SK-N-SH (cell line): ENCODE data around the gene CD300LF. TPM values are rescaled to one million over a fixed set of nuclear protein-coding genes. Genes with fewer than 3 reads are reported as not detected.

Experiments
- CTCF ChIA-PET: fragments of 300-600, 350-600 bp; formaldehyde crosslinking; extraction: SDS; loops from one replicate; lab custom pipeline; 2021; lab: Yijun Ruan, JAX
- POLR2A ChIA-PET: fragments of 350-600 bp; sonication (Branson Sonifier 250); formaldehyde crosslinking; extraction: SDS; loops from one replicate; lab custom pipeline; 2020; ENCODE audit warnings: antibody characterized with exemption, inconsistent platforms; lab: Yijun Ruan, JAX
- DNase-seq: peaks from one replicate; pipeline ENCODE4 v3.0.0; 2012
- H2AFZ ChIP-seq: fragments of 200-600 bp; sonication (generic); 2 replicates; pipeline ENCODE4 v1.8.1; 2016; ENCODE audit warnings: antibody characterized with exemption, mild to moderate bottlenecking, low read depth
- H3F3A ChIP-seq: fragments of 200-600 bp; sonication (generic); replicated peaks from 2 replicates; pipeline ENCODE3; 2016; ENCODE audit warnings: antibody characterized with exemption, mild to moderate bottlenecking; ENCODE audit not compliant: insufficient read depth
- H3K27ac ChIP-seq, 2 experiments: fragments of 200-500 bp in 1 of 2; fragments of 200-600 bp in 1 of 2; sonication (Bioruptor generic) in 1 of 2; sonication (generic), shearing (Covaris generic) in 1 of 2; 2 replicates each; pipeline versions ENCODE4 v1.5.1 to v1.6.1; 2014 to 2016; ENCODE audit warnings: low read depth in 2 of 2, inconsistent platforms in 1 of 2, low read length in 1 of 2, mild to moderate bottlenecking in 1 of 2, mixed read lengths in 1 of 2
- H3K27me3 ChIP-seq: fragments of 200-600 bp; sonication (generic), shearing (Covaris generic); 2 replicates; pipeline ENCODE4 v1.6.1; 2016; ENCODE audit warnings: mixed run types; ENCODE audit not compliant: insufficient read depth
- H3K36me3 ChIP-seq, 2 experiments: fragments of 200-500 bp in 1 of 2; fragments of 200-600 bp in 1 of 2; sonication (Bioruptor generic) in 1 of 2; sonication (generic) in 1 of 2; replicated peaks in 1 of 2; 2 replicates each; pipeline versions ENCODE3 to v1.5.1; 2014 to 2016; ENCODE audit warnings: low read length in 1 of 2, mild to moderate bottlenecking in 1 of 2; ENCODE audit not compliant: insufficient read depth in 2 of 2, control insufficient read depth in 1 of 2
- H3K4me1 ChIP-seq, 2 experiments: fragments of 200-500 bp in 1 of 2; fragments of 200-600 bp in 1 of 2; sonication (Bioruptor generic) in 1 of 2; sonication (generic), shearing (Covaris generic) in 1 of 2; 2 replicates each; pipeline versions ENCODE4 v1.5.1 to v1.6.1; 2014 to 2016; ENCODE audit warnings: low read depth in 1 of 2, low read length in 1 of 2, mixed run types in 1 of 2; ENCODE audit not compliant: insufficient read depth in 2 of 2, control insufficient read depth in 1 of 2
- H3K4me2 ChIP-seq: fragments of 200-600 bp; sonication (generic), shearing (Covaris generic); 2 replicates; pipeline ENCODE4 v1.6.1; 2017; ENCODE audit warnings: mixed run types
- H3K4me3 ChIP-seq, 2 experiments: fragments of 200-500 bp in 1 of 2; fragments of 200-600 bp in 1 of 2; sonication (Bioruptor generic) in 1 of 2; sonication (generic), shearing (Covaris generic) in 1 of 2; 2 replicates each; pipeline versions ENCODE4 v1.5.1 to v1.8.1; 2014 to 2016; ENCODE audit warnings: low read depth in 2 of 2, inconsistent platforms in 1 of 2, low read length in 1 of 2, mild to moderate bottlenecking in 1 of 2, mixed read lengths in 1 of 2, moderate library complexity in 1 of 2
- H3K79me2 ChIP-seq: fragments of 200-600 bp; sonication (generic); 2 replicates; pipeline ENCODE4 v1.8.1; 2017; ENCODE audit warnings: mild to moderate bottlenecking; ENCODE audit not compliant: insufficient read depth
- H3K9ac ChIP-seq: fragments of 200-600 bp; sonication (generic); 2 replicates; pipeline ENCODE4 v1.6.1; 2017; ENCODE audit warnings: mixed run types
- H3K9me2 ChIP-seq: fragments of 200-600 bp; sonication (generic); 2 replicates; pipeline ENCODE4 v1.6.1; 2017; ENCODE audit warnings: mixed run types
- H3K9me3 ChIP-seq: fragments of 200-600 bp; sonication (generic); 2 replicates; pipeline ENCODE4 v1.6.1; 2017; ENCODE audit warnings: mixed run types, mild to moderate bottlenecking, moderate library complexity
- H4K20me1 ChIP-seq: fragments of 200-600 bp; sonication (generic); 2 replicates; pipeline ENCODE4 v1.6.1; 2017; ENCODE audit warnings: mild to moderate bottlenecking, mixed run types; ENCODE audit not compliant: insufficient read depth
- CHD2 ChIP-seq: fragments of 150-350 bp; IDR thresholded peaks from 2 replicates; pipeline ENCODE4 v1.6.1; 2018; ENCODE audit warnings: low read length; ENCODE audit not compliant: partially characterized antibody
- EZH2phosphoT487 ChIP-seq: fragments of 200-600 bp; sonication (generic); IDR thresholded peaks from 2 replicates; pipeline ENCODE4 v1.6.1; 2017; ENCODE audit warnings: low read depth, mixed run types, mild to moderate bottlenecking, antibody characterized with exemption, moderate library complexity, borderline replicate concordance
- FOSL2 ChIP-seq: IDR thresholded peaks from 2 replicates; pipeline ENCODE4 v1.4.0; 2012; ENCODE audit warnings: low read depth, mild to moderate bottlenecking, moderate library complexity, borderline replicate concordance
- FOXM1 ChIP-seq: IDR thresholded peaks from 2 replicates; pipeline ENCODE4 v1.4.0; 2012; ENCODE audit warnings: low read depth, mild to moderate bottlenecking
- GATA2 ChIP-seq: sonication (generic); formaldehyde crosslinking; IDR thresholded peaks from 2 replicates; pipeline ENCODE4 v1.5.0; 2020; ENCODE audit warnings: mild to moderate bottlenecking, missing genetic modification reagents
- JUND ChIP-seq: IDR thresholded peaks from 2 replicates; pipeline ENCODE4 v1.4.0; 2012
- MEF2A ChIP-seq: IDR thresholded peaks from 2 replicates; pipeline ENCODE4 v1.4.0; 2012; ENCODE audit warnings: low read depth, borderline replicate concordance
- NRF1 ChIP-seq: IDR thresholded peaks from 2 replicates; pipeline ENCODE4 v1.6.1; 2012; ENCODE audit warnings: low read depth, mild to moderate bottlenecking, low read length
- POLR2AphosphoS5 ChIP-seq: IDR thresholded peaks from 2 replicates; pipeline ENCODE4 v1.6.1; 2012; ENCODE audit warnings: low read depth, low read length
- RFX5 ChIP-seq: IDR thresholded peaks from 2 replicates; pipeline ENCODE4 v1.6.1; 2012; ENCODE audit warnings: mild to moderate bottlenecking, improper control_type of control experiment, low read length
- RXRA ChIP-seq: IDR thresholded peaks from 2 replicates; pipeline ENCODE4 v1.4.0; 2012; ENCODE audit warnings: low read depth, mild to moderate bottlenecking, borderline replicate concordance
- SIN3A ChIP-seq: IDR thresholded peaks from 2 replicates; pipeline ENCODE4 v1.6.1; 2012; ENCODE audit warnings: low read depth, mild to moderate bottlenecking, low read length, moderate library complexity, borderline replicate concordance
- SMC3 ChIP-seq: IDR thresholded peaks from 2 replicates; pipeline ENCODE4 v1.6.1; 2012; ENCODE audit warnings: low read depth, low read length, improper control_type of control experiment
- TAF1 ChIP-seq: IDR thresholded peaks from 2 replicates; pipeline ENCODE4 v1.6.1; 2012; ENCODE audit warnings: low read depth, mild to moderate bottlenecking, low read length, moderate library complexity, borderline replicate concordance
- TCF12 ChIP-seq: IDR thresholded peaks from 2 replicates; pipeline ENCODE4 v1.4.0; 2012
- TEAD4 ChIP-seq: IDR thresholded peaks from 2 replicates; pipeline ENCODE4 v1.4.0; 2012; ENCODE audit warnings: mild to moderate bottlenecking, borderline replicate concordance; ENCODE audit not compliant: insufficient read depth
- YY1 ChIP-seq: IDR thresholded peaks from 2 replicates; pipeline ENCODE4 v1.4.0; 2012; ENCODE audit warnings: low read depth, mild to moderate bottlenecking
- WGBS: methylation state at CpG from one replicate; pipeline ENCODE4 v1.1.6; 2017; ENCODE audit warnings: low lambda C conversion rate; 5-methylcytosine and 5-hydroxymethylcytosine counted together
- polyA plus RNA-seq, 3 experiments: library from polyadenylated mRNA; depleted of rRNA; stranded (reverse); fragments of >200 nt; gene quantifications; 2 replicates each; pipeline ENCODE4 v1.2.3, GENCODE V29; 2012
- TF ChIP-seq, protein P1 (sequence below): IDR thresholded peaks from 2 replicates; pipeline ENCODE4 v1.4.0; 2012; ENCODE audit warnings: low read depth, borderline replicate concordance
- TF ChIP-seq, protein P2 (sequence below): fragments of 150-350 bp; IDR thresholded peaks from 2 replicates; pipeline ENCODE4 v1.6.1; 2016; ENCODE audit warnings: mild to moderate bottlenecking, low read depth, low read length
- TF ChIP-seq, protein P3 (sequence below): IDR thresholded peaks from 2 replicates; pipeline ENCODE4 v1.4.0; 2012; ENCODE audit warnings: low read depth
- TF ChIP-seq, protein P4 (sequence below): fragments of 150-350 bp; IDR thresholded peaks from 2 replicates; pipeline ENCODE4 v1.6.1; 2017; ENCODE audit warnings: antibody characterized with exemption, low read length, low read depth, borderline replicate concordance

CD300LF gene
- polyA plus RNA-seq, 1 of the 3 experiments (the other 2 are of a cell fraction) = not detected

DNA sequence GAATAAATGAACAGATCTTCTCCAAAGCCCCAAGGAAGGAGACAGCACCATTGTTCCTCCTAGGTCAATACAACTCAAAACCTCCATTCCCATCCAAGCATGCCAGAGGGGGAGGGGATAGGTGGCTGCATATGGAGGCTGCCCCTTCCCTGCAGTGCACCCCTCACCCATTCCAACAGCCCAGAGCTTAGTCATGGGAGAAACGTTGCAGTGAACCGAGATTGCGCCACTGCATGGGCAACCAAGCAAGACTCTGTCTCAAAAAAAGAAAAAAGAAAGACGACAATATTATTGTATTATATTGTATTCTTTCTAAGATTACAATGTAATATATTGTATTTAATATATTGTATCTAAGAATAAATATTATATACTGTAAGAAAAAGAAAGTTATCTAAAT lies 52.8 kb downstream of the CD300LF start (continued):
- TF ChIP-seq, protein P1, sequence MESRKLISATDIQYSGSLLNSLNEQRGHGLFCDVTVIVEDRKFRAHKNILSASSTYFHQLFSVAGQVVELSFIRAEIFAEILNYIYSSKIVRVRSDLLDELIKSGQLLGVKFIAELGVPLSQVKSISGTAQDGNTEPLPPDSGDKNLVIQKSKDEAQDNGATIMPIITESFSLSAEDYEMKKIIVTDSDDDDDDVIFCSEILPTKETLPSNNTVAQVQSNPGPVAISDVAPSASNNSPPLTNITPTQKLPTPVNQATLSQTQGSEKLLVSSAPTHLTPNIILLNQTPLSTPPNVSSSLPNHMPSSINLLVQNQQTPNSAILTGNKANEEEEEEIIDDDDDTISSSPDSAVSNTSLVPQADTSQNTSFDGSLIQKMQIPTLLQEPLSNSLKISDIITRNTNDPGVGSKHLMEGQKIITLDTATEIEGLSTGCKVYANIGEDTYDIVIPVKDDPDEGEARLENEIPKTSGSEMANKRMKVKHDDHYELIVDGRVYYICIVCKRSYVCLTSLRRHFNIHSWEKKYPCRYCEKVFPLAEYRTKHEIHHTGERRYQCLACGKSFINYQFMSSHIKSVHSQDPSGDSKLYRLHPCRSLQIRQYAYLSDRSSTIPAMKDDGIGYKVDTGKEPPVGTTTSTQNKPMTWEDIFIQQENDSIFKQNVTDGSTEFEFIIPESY = no peak
- TF ChIP-seq EZH2phosphoT487 = no peak
- no peak for TF ChIP-seq RXRA
- TF ChIP-seq, protein P2, sequence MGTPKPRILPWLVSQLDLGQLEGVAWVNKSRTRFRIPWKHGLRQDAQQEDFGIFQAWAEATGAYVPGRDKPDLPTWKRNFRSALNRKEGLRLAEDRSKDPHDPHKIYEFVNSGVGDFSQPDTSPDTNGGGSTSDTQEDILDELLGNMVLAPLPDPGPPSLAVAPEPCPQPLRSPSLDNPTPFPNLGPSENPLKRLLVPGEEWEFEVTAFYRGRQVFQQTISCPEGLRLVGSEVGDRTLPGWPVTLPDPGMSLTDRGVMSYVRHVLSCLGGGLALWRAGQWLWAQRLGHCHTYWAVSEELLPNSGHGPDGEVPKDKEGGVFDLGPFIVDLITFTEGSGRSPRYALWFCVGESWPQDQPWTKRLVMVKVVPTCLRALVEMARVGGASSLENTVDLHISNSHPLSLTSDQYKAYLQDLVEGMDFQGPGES = no peak
- no peak for TF ChIP-seq SMC3
- TF ChIP-seq TAF1 = no peak
- no peak for TF ChIP-seq SIN3A

DNA sequence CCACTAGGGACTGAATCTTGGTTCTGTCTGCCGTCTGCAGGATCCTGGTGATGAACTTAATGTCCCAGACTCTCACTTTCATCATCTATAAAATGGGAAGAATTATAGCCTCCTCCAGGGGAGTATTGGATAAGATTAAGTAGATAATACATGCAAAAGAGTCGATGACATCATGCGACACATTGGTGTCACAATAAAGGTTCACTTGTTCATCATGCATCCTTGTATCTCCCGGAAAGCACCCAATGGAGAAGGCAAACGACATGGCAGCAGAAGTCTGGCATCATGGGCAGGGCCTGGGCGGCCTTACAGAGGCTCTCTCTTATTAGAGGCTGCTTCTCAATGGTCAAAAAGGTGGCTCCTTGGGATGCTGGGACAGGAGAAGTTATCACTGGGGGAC lies 54.1 kb downstream of the CD300LF start:
- CTCF ChIA-PET = interaction anchor here (1.5 to 6.9 kb wide), 11 partner anchors 10 to 291 kb away, joined by 3 to 301 read pairs (median 23); partner anchors contain the start of genes CD300E and RAB37
- POLR2A ChIA-PET = no interaction called here
- Histone ChIP-seq H3K27ac (no peak overlapping the region), H4K20me1 (no peaks in the 10 kb centered on the region), H2AFZ (no peak overlapping the region), H3K36me3 (no peaks in the 10 kb centered on the region), H3K4me2 (no peak overlapping the region), H3K4me1 (no peaks in the 10 kb centered on the region; a peak in 1 of 4 replicates)
- DNase-seq = no peak
- TF ChIP-seq RXRA (no peak), GATA2 (CRISPR knock-in tag) (no peak), FOXM1 (no peak), POLR2AphosphoS5 (no peak), RFX5 (no peak), SIN3A (no peak), MEF2A (no peak), FOSL2 (no peak), TCF12 (no peak), EZH2phosphoT487 (no peak), NRF1 (no peak), TAF1 (no peak), YY1 (no peak), CHD2 (no peak), TEAD4 (no peak), JUND (no peak)
- TF ChIP-seq, protein P1 = no peak
- TF ChIP-seq, protein P3, sequence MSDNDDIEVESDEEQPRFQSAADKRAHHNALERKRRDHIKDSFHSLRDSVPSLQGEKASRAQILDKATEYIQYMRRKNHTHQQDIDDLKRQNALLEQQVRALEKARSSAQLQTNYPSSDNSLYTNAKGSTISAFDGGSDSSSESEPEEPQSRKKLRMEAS = no peak
- TF ChIP-seq, protein P4, sequence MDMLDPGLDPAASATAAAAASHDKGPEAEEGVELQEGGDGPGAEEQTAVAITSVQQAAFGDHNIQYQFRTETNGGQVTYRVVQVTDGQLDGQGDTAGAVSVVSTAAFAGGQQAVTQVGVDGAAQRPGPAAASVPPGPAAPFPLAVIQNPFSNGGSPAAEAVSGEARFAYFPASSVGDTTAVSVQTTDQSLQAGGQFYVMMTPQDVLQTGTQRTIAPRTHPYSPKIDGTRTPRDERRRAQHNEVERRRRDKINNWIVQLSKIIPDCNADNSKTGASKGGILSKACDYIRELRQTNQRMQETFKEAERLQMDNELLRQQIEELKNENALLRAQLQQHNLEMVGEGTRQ = no peak
- TF ChIP-seq, all 33 proteins: peak for 0
- WGBS = 34% methylated on average over 6 of the region's 6 CpGs
- no peak overlapping the region for H3K9ac ChIP-seq
- H3K27me3 ChIP-seq = no peaks in the 10 kb centered on the region
- H3K79me2 ChIP-seq = no peaks in the 10 kb centered on the region
- H3K9me3 ChIP-seq = no peaks in the 10 kb centered on the region
- H3F3A ChIP-seq = no peaks in the 10 kb centered on the region
- H3K4me3 ChIP-seq = no peak overlapping the region
- H3K9me2 ChIP-seq = no peaks in the 10 kb centered on the region
